CD8-positive, alpha-beta memory T cell (primary cell): ENCODE measurements around the gene IFNA4. TPM values are rescaled to one million over a fixed set of nuclear protein-coding genes. Genes with fewer than 3 reads are reported as not detected.
A peak's percentile ranks its signal among the peaks of the same experiment; 100 is the strongest.

Experiments
- CTCF ChIA-PET: fragments of 350-600 bp; sonication (Branson Sonifier 250); formaldehyde crosslinking; loops from one replicate; lab custom pipeline; 2021; ENCODE audit warnings: antibody characterized with exemption; lab: Charles Lee
- POLR2A ChIA-PET: fragments of 350-600 bp; sonication (Branson Sonifier 250); formaldehyde crosslinking; loops from one replicate; lab custom pipeline; 2021; ENCODE audit warnings: antibody characterized with exemption; lab: Charles Lee
- DNase-seq, 5 donors: peaks; one replicate each; pipeline versions ENCODE4 v3.0.0 to v3.0.0-alpha.2; 2020 to 2022; ENCODE audit warnings: mixed read lengths in 1 of 5
- H3K27ac ChIP-seq: one replicate; pipeline ENCODE4 v1.7.0; 2013; ENCODE audit warnings: low read depth, mild to moderate bottlenecking, low read length, moderate library complexity
- H3K27me3 ChIP-seq: 2 replicates; pipeline ENCODE4 v1.7.0; 2013; ENCODE audit warnings: low read length, mild to moderate bottlenecking; ENCODE audit not compliant: insufficient read depth, poor library complexity, severe bottlenecking
- H3K36me3 ChIP-seq: 2 replicates; pipeline ENCODE4 v1.7.0; 2013; ENCODE audit warnings: mild to moderate bottlenecking, low read length, moderate library complexity; ENCODE audit not compliant: insufficient read depth
- H3K4me1 ChIP-seq: 2 replicates; pipeline ENCODE4 v1.7.0; 2013; ENCODE audit warnings: mild to moderate bottlenecking, low read length, moderate library complexity; ENCODE audit not compliant: insufficient read depth
- H3K4me3 ChIP-seq: 2 replicates; pipeline ENCODE4 v1.7.0; 2013; ENCODE audit warnings: mild to moderate bottlenecking, low read length
- H3K9me3 ChIP-seq: 2 replicates; pipeline ENCODE4 v1.7.0; 2013; ENCODE audit warnings: mild to moderate bottlenecking, low read length
- H3K27ac Mint-ChIP-seq, 8 donors: one replicate each; pipeline ENCODE4 v1.8.0; 2020 to 2021; ENCODE audit warnings: mixed read lengths in 8 of 8, mild to moderate bottlenecking in 6 of 8, inconsistent platforms in 3 of 8, moderate library complexity in 3 of 8
- H3K27me3 Mint-ChIP-seq, 2 donors: one replicate each; pipeline ENCODE4 v1.8.0; 2020 to 2021; ENCODE audit warnings: mixed read lengths in 2 of 2, mild to moderate bottlenecking in 1 of 2, moderate library complexity in 1 of 2
- H3K36me3 Mint-ChIP-seq, 3 donors: one replicate each; pipeline ENCODE4 v1.8.0; 2020 to 2021; ENCODE audit warnings: mixed read lengths in 3 of 3, inconsistent platforms in 1 of 3, mild to moderate bottlenecking in 1 of 3
- H3K4me1 Mint-ChIP-seq, 3 donors: one replicate each; pipeline ENCODE4 v1.8.0; 2020 to 2021; ENCODE audit warnings: mixed read lengths in 3 of 3, inconsistent platforms in 1 of 3, mild to moderate bottlenecking in 1 of 3
- H3K4me3 Mint-ChIP-seq, 7 donors: one replicate each; pipeline ENCODE4 v1.8.0; 2020 to 2021; ENCODE audit warnings: mixed read lengths in 7 of 7, mild to moderate bottlenecking in 6 of 7, moderate library complexity in 4 of 7, inconsistent platforms in 2 of 7
- H3K9me3 Mint-ChIP-seq, 5 donors: one replicate each; pipeline ENCODE4 v1.8.0; 2020 to 2022; ENCODE audit warnings: mixed read lengths in 5 of 5, mild to moderate bottlenecking in 3 of 5, moderate library complexity in 2 of 5, inconsistent platforms in 1 of 5
- polyA plus RNA-seq: library from polyadenylated mRNA; unstranded; fragments of 300-500 nt; fragmentation: Illumina TruSeq; gene quantifications from one replicate; pipeline ENCODE4 v1.2.3, GENCODE V29; 2021
- total RNA-seq, 2 experiments: library from RNA; stranded (reverse); gene quantifications; one replicate each; pipeline ENCODE4 v1.2.3, GENCODE V29; 2021

IFNA4 gene
- total and polyA plus RNA-seq, 3 experiments from 2014 or later, result not detected

- H3K4me3 Mint-ChIP-seq, result peak overlapping the region; percentile 21 to 83 (median 73)
- no peaks in the 10 kb centered on the region for H3K9me3 ChIP-seq
- peaks cover 0 to 26% (median 6%) of the 10 kb centered on the region in 3 donors for H3K36me3 Mint-ChIP-seq
- POLR2A ChIA-PET, result interaction anchor here (0.7 kb wide), 1 partner anchor 458 kb away, joined by 3 read pairs; no protein-coding TSS in a partner anchor
- H3K9me3 Mint-ChIP-seq, result peaks cover 5 to 7% (median 7%) of the 10 kb centered on the region in 5 donors
- H3K4me1 Mint-ChIP-seq, result peaks cover 51 to 62% (median 53%) of the 10 kb centered on the region in 3 donors
- H3K36me3 ChIP-seq, result no peaks in the 10 kb centered on the region
- CTCF ChIA-PET, result interaction anchor here (0.7 to 1.6 kb wide), 4 partner anchors 23 to 538 kb away, joined by 3 to 11 read pairs (median 3); partner anchors contain the start of gene MLLT3
- H3K27me3 ChIP-seq, result no peaks in the 10 kb centered on the region
- peak overlapping the region in 4 of 8 donors; percentile 24 to 67 (median 60) for H3K27ac Mint-ChIP-seq
- no peak overlapping the region for H3K4me3 ChIP-seq
- peaks cover 19% of the 10 kb centered on the region for H3K4me1 ChIP-seq
- H3K27me3 Mint-ChIP-seq, result no peaks in the 10 kb centered on the region
- H3K27ac ChIP-seq, result no peak overlapping the region
- DNase-seq, result peak in 4 of 5 donors; percentile 5 to 54 (median 33)
Observed at GRCh38 chr9:21160178-21160577, 27.2 kb downstream of the IFNA4 start.

GRCh38 chr9:21155501-21155900, 31.9 kb downstream of the IFNA4 start:
- POLR2A ChIA-PET, result no interaction called here
- Histone ChIP-seq H3K36me3 (no peaks in the 10 kb centered on the region), H3K27ac (no peak overlapping the region), H3K9me3 (no peaks in the 10 kb centered on the region), H3K4me3 (no peak overlapping the region), H3K4me1 (peaks cover 12% of the 10 kb centered on the region), H3K27me3 (no peaks in the 10 kb centered on the region)
- H3K27me3 Mint-ChIP-seq, result peaks cover 0 to 1% of the 10 kb centered on the region in 2 donors
- peaks cover 5 to 7% (median 7%) of the 10 kb centered on the region in 5 donors for H3K9me3 Mint-ChIP-seq
- CTCF ChIA-PET, result no interaction called here
- peaks cover 24 to 34% (median 25%) of the 10 kb centered on the region in 3 donors for H3K4me1 Mint-ChIP-seq
- no peak overlapping the region for H3K4me3 Mint-ChIP-seq
- no peak overlapping the region for H3K27ac Mint-ChIP-seq
- no peak for DNase-seq
- H3K36me3 Mint-ChIP-seq, result peaks cover 0 to 17% (median 0%) of the 10 kb centered on the region in 3 donors

- H3K27me3 ChIP-seq, result no peaks in the 10 kb centered on the region
- peaks cover 3% of the 10 kb centered on the region for H3K4me1 ChIP-seq
- no peak overlapping the region for H3K4me3 Mint-ChIP-seq
- CTCF ChIA-PET, result interaction anchor here (1.0 to 1.6 kb wide), 10 partner anchors 9 to 244 kb away, joined by 3 to 10 read pairs (median 4); no protein-coding TSS in a partner anchor
- POLR2A ChIA-PET, result no interaction called here
- H3K36me3 ChIP-seq, result no peaks in the 10 kb centered on the region
- DNase-seq, result peak in 2 of 5 donors; percentile 2 to 4
- no peaks in the 10 kb centered on the region for H3K9me3 ChIP-seq
- H3K36me3 Mint-ChIP-seq, result peaks cover 0 to 23% (median 0%) of the 10 kb centered on the region in 3 donors
- H3K27me3 Mint-ChIP-seq, result peaks cover 0 to 1% of the 10 kb centered on the region in 2 donors
- H3K27ac ChIP-seq, result no peak overlapping the region
- no peak overlapping the region for H3K4me3 ChIP-seq
- peak overlapping the region in 1 of 8 donors; percentile 45 for H3K27ac Mint-ChIP-seq
- peaks cover 5 to 8% (median 7%) of the 10 kb centered on the region in 5 donors for H3K9me3 Mint-ChIP-seq
- H3K4me1 Mint-ChIP-seq, result peaks cover 12 to 20% (median 15%) of the 10 kb centered on the region in 3 donors
Observed at GRCh38 chr9:21154018-21154608, 33.3 kb downstream of the IFNA4 start.

- peaks cover 7 to 13% (median 12%) of the 10 kb centered on the region in 5 donors for H3K9me3 Mint-ChIP-seq
- DNase-seq, result no peak
- Histone ChIP-seq H3K4me3 (no peak overlapping the region), H3K36me3 (no peaks in the 10 kb centered on the region), H3K4me1 (no peaks in the 10 kb centered on the region), H3K27ac (no peak overlapping the region), H3K9me3 (no peaks in the 10 kb centered on the region), H3K27me3 (no peaks in the 10 kb centered on the region)
- H3K27ac Mint-ChIP-seq, result no peak overlapping the region
- ChIA-PET CTCF (interaction anchor here (1.0 to 1.6 kb wide), 10 partner anchors 8 to 244 kb away, joined by 3 to 10 read pairs (median 4); no protein-coding TSS in a partner anchor), POLR2A (no interaction called here)
- H3K4me1 Mint-ChIP-seq, result peaks cover 7 to 16% (median 11%) of the 10 kb centered on the region in 3 donors
- H3K36me3 Mint-ChIP-seq, result peaks cover under 1 to 26% (median under 1%) of the 10 kb centered on the region in 3 donors
- H3K4me3 Mint-ChIP-seq, result no peak overlapping the region
- H3K27me3 Mint-ChIP-seq, result peaks cover 0 to 1% of the 10 kb centered on the region in 2 donors
Observed at GRCh38 chr9:21153336-21154017, 33.9 kb downstream of the IFNA4 start.

- H3K27me3 Mint-ChIP-seq, result peaks cover 0 to 1% of the 10 kb centered on the region in 2 donors
- CTCF ChIA-PET, result interaction anchor here (1.5 kb wide), 1 partner anchor 9 kb away, joined by 6 read pairs; no protein-coding TSS in a partner anchor
- H3K9me3 ChIP-seq, result no peaks in the 10 kb centered on the region
- H3K4me3 Mint-ChIP-seq, result peak overlapping the region in 5 of 7 donors; percentile 1 to 69 (median 16)
- H3K4me1 Mint-ChIP-seq, result peaks cover 24 to 34% (median 26%) of the 10 kb centered on the region in 3 donors
- DNase-seq, result no peak
- H3K27ac Mint-ChIP-seq, result peak overlapping the region in 7 of 8 donors; percentile 8 to 81 (median 19)
- no peaks in the 10 kb centered on the region for H3K27me3 ChIP-seq
- H3K36me3 Mint-ChIP-seq, result peaks cover 3 to 22% (median 4%) of the 10 kb centered on the region in 3 donors
- H3K4me3 ChIP-seq, result no peak overlapping the region
- H3K9me3 Mint-ChIP-seq, result peaks cover 9 to 25% (median 15%) of the 10 kb centered on the region in 5 donors
- H3K27ac ChIP-seq, result no peak overlapping the region
- peaks cover 12% of the 10 kb centered on the region for H3K4me1 ChIP-seq
- H3K36me3 ChIP-seq, result no peaks in the 10 kb centered on the region
- POLR2A ChIA-PET, result no interaction called here
Observed at GRCh38 chr9:21144603-21145002, 42.8 kb downstream of the IFNA4 start.

GRCh38 chr9:21141427-21141882, 45.9 kb downstream of the IFNA4 start, which contains the start of gene IFNW1:
Gene IFNW1 (minus strand): TSS chr9:21141832. CDS start chr9:21141570, 262 bp downstream.
- Mint-ChIP-seq H3K27ac (peak within 1 kb of the TSS in 1 of 8 donors; percentile 11), H3K9me3 (peaks cover 0 to 5% (median 0%) of the 10 kb centered on the region in 5 donors), H3K36me3 (no peaks in the 10 kb centered on the region), H3K27me3 (peaks cover 0 to 1% of the 10 kb centered on the region in 2 donors), H3K4me3 (peak within 1 kb of the TSS in 1 of 7 donors; percentile 43), H3K4me1 (peaks cover 24 to 34% (median 26%) of the 10 kb centered on the region in 3 donors)
- peaks cover 12% of the 10 kb centered on the region for H3K4me1 ChIP-seq
- no peaks in the 10 kb centered on the region for H3K9me3 ChIP-seq
- DNase-seq, result no peak
- H3K27ac ChIP-seq, result no peak within 1 kb of the TSS
- H3K27me3 ChIP-seq, result no peaks in the 10 kb centered on the region
- POLR2A ChIA-PET, result no interaction called here
- no peaks in the 10 kb centered on the region for H3K36me3 ChIP-seq
- no peak within 1 kb of the TSS for H3K4me3 ChIP-seq
- CTCF ChIA-PET, result no interaction called here

GRCh38 chr9:21137020-21137419, 50.4 kb downstream of the IFNA4 start:
- no peaks in the 10 kb centered on the region for H3K9me3 ChIP-seq
- CTCF ChIA-PET, result no interaction called here
- H3K27me3 ChIP-seq, result no peaks in the 10 kb centered on the region
- H3K4me1 ChIP-seq, result peaks cover 4% of the 10 kb centered on the region
- peaks cover 0 to 6% of the 10 kb centered on the region in 2 donors for H3K27me3 Mint-ChIP-seq
- H3K27ac Mint-ChIP-seq, result no peak overlapping the region
- H3K4me3 Mint-ChIP-seq, result no peak overlapping the region
- POLR2A ChIA-PET, result no interaction called here
- no peak for DNase-seq
- no peak overlapping the region for H3K27ac ChIP-seq
- H3K36me3 ChIP-seq, result no peaks in the 10 kb centered on the region
- peaks cover 10 to 14% (median 11%) of the 10 kb centered on the region in 3 donors for H3K4me1 Mint-ChIP-seq
- H3K4me3 ChIP-seq, result no peak overlapping the region
- H3K36me3 Mint-ChIP-seq, result no peaks in the 10 kb centered on the region
- H3K9me3 Mint-ChIP-seq, result no peaks in the 10 kb centered on the region
